Activated effector memory CD4-positive, alpha-beta T cell treated with anti-CD3 and anti-CD28 coated beads, Interleukin-2, amount 50 U/mL, for 16 hours (primary cell): ENCODE measurements around the gene OTOGL.
"Not testable (repeated sequence)": the region's sequence is repeated elsewhere in the genome, so short reads cannot be mapped to it uniquely, and the experiment has no call there.

Source experiments
- DNase-seq: peaks from one replicate; pipeline ENCODE4 v3.0.0-alpha.2; 2020

Gene OTOGL

GRCh38 chr12:80233926-80234325 lies 134.6 kb downstream of the OTOGL start:
- no peak for DNase-seq

- DNase-seq = no peak
These were observed 135.3 kb downstream of the OTOGL start for GRCh38 chr12:80234667-80235066.

GRCh38 chr12:80235944-80236343 lies 136.6 kb downstream of the OTOGL start:
- DNase-seq = no peak

GRCh38 chr12:80239867-80240266 lies 140.5 kb downstream of the OTOGL start:
- DNase-seq = no peak

- DNase-seq = no peak
These were observed 142.4 kb downstream of the OTOGL start for GRCh38 chr12:80241576-80242273.

GRCh38 chr12:80242321-80242720 lies 143.0 kb downstream of the OTOGL start:
- DNase-seq = no peak

GRCh38 chr12:80249581-80249980 lies 150.2 kb downstream of the OTOGL start:
- not testable (repeated sequence) for DNase-seq

- no peak for DNase-seq
These were observed 158.6 kb downstream of the OTOGL start for GRCh38 chr12:80257920-80258319.

- no peak for DNase-seq
These were observed 160.9 kb downstream of the OTOGL start for GRCh38 chr12:80260269-80260668.

GRCh38 chr12:80261403-80261802 lies 162.1 kb downstream of the OTOGL start:
- DNase-seq = no peak

- no peak for DNase-seq
These were observed 163.0 kb downstream of the OTOGL start for GRCh38 chr12:80262346-80262745.

- DNase-seq = no peak
These were observed 163.4 kb downstream of the OTOGL start for GRCh38 chr12:80262771-80263170.

- no peak for DNase-seq
These were observed 165.0 kb downstream of the OTOGL start for GRCh38 chr12:80264386-80264785.

- no peak for DNase-seq
These were observed 165.6 kb downstream of the OTOGL start for GRCh38 chr12:80264891-80265290.

GRCh38 chr12:80268924-80269749 lies 169.8 kb downstream of the OTOGL start:
- no peak for DNase-seq

- DNase-seq = no peak
These were observed 170.6 kb downstream of the OTOGL start for GRCh38 chr12:80269803-80270552.

- no peak for DNase-seq
These were observed 172.4 kb downstream of the OTOGL start for GRCh38 chr12:80271780-80272179.

GRCh38 chr12:80272387-80272915 lies 173.1 kb downstream of the OTOGL start:
- no peak for DNase-seq

GRCh38 chr12:80273144-80273543 lies 173.8 kb downstream of the OTOGL start:
- DNase-seq = no peak

- DNase-seq = no peak
These were observed 178.4 kb downstream of the OTOGL start for GRCh38 chr12:80277732-80278131.

GRCh38 chr12:80282226-80282625 lies 182.9 kb downstream of the OTOGL start:
- no peak for DNase-seq

- no peak for DNase-seq
These were observed 183.4 kb downstream of the OTOGL start for GRCh38 chr12:80282761-80283160.

GRCh38 chr12:80291108-80291754 lies 191.9 kb downstream of the OTOGL start:
- DNase-seq = no peak
